Activated naive CD4-positive, alpha-beta T cell treated with anti-CD3 and anti-CD28 coated beads, Interleukin-2, amount 50 U/mL, for 24 hours (primary cell): ENCODE results near the gene ECE2.

Experiments used
- H3K27ac Mint-ChIP-seq: one replicate; pipeline ENCODE4 v1.8.0; 2021; ENCODE audit warnings: mild to moderate bottlenecking, mixed read lengths
- H3K27me3 Mint-ChIP-seq: one replicate; pipeline ENCODE4 v1.8.0; 2021; ENCODE audit warnings: mixed read lengths
- H3K36me3 Mint-ChIP-seq: one replicate; pipeline ENCODE4 v1.8.0; 2021; ENCODE audit warnings: mixed read lengths
- H3K4me1 Mint-ChIP-seq: one replicate; pipeline ENCODE4 v1.8.0; 2021; ENCODE audit warnings: mixed read lengths
- H3K4me3 Mint-ChIP-seq: one replicate; pipeline ENCODE4 v1.8.0; 2021; ENCODE audit warnings: mild to moderate bottlenecking, mixed read lengths
- H3K9me3 Mint-ChIP-seq: one replicate; pipeline ENCODE4 v1.8.0; 2021; ENCODE audit warnings: mixed read lengths

Gene ECE2

GRCh38 chr3:184314363-184314699, 38.5 kb downstream of the ECE2 start, which contains the start of gene EIF4G1:
TSS of gene EIF4G1 (plus strand) at chr3:184314606. CDS start at chr3:184315797, 1,191 bp downstream.
- Mint-ChIP-seq H3K9me3 (no peaks in the 10 kb centered on the region), H3K27ac (peak within 1 kb of the TSS; percentile 95), H3K27me3 (no peaks in the 10 kb centered on the region), H3K4me3 (peak within 1 kb of the TSS; percentile 87), H3K36me3 (peaks cover 17% of the 10 kb centered on the region), H3K4me1 (peaks cover 26% of the 10 kb centered on the region)

- H3K4me1 Mint-ChIP-seq = peaks cover 30% of the 10 kb centered on the region
- peak overlapping the region; percentile 87 for H3K4me3 Mint-ChIP-seq
- H3K36me3 Mint-ChIP-seq = peaks cover 15% of the 10 kb centered on the region
- H3K9me3 Mint-ChIP-seq = no peaks in the 10 kb centered on the region
- H3K27ac Mint-ChIP-seq = peak overlapping the region; percentile 90
- H3K27me3 Mint-ChIP-seq = no peaks in the 10 kb centered on the region
Observed at GRCh38 chr3:184314700-184315542, 39.1 kb downstream of the ECE2 start.

- no peaks in the 10 kb centered on the region for H3K27me3 Mint-ChIP-seq
Observed at GRCh38 chr3:184315543-184315867, 39.7 kb downstream of the ECE2 start.

GRCh38 chr3:184315871-184316661, 40.2 kb downstream of the ECE2 start:
- Mint-ChIP-seq H3K27ac (peak overlapping the region; percentile 80), H3K27me3 (no peaks in the 10 kb centered on the region), H3K36me3 (peaks cover 19% of the 10 kb centered on the region), H3K4me1 (peaks cover 30% of the 10 kb centered on the region), H3K4me3 (peak overlapping the region; percentile 87), H3K9me3 (no peaks in the 10 kb centered on the region)

More at GRCh38 chr3:184315543-184315867, 39.7 kb downstream of the ECE2 start:
- H3K9me3 Mint-ChIP-seq = no peaks in the 10 kb centered on the region
- H3K27ac Mint-ChIP-seq = peak overlapping the region; percentile 90
- peaks cover 30% of the 10 kb centered on the region for H3K4me1 Mint-ChIP-seq
- H3K4me3 Mint-ChIP-seq = peak overlapping the region; percentile 87
- peaks cover 15% of the 10 kb centered on the region for H3K36me3 Mint-ChIP-seq

GRCh38 chr3:184316792-184317191, 41.0 kb downstream of the ECE2 start:
- no peaks in the 10 kb centered on the region for H3K27me3 Mint-ChIP-seq
- peaks cover 22% of the 10 kb centered on the region for H3K36me3 Mint-ChIP-seq
- H3K4me3 Mint-ChIP-seq = peak overlapping the region; percentile 87
- peaks cover 30% of the 10 kb centered on the region for H3K4me1 Mint-ChIP-seq
- H3K9me3 Mint-ChIP-seq = no peaks in the 10 kb centered on the region
- H3K27ac Mint-ChIP-seq = peak overlapping the region; percentile 80

GRCh38 chr3:184317201-184317600, 41.4 kb downstream of the ECE2 start:
- peak overlapping the region; percentile 87 for H3K4me3 Mint-ChIP-seq
- H3K27me3 Mint-ChIP-seq = no peaks in the 10 kb centered on the region
- H3K27ac Mint-ChIP-seq = peak overlapping the region; percentile 68
- H3K4me1 Mint-ChIP-seq = peaks cover 30% of the 10 kb centered on the region
- H3K9me3 Mint-ChIP-seq = no peaks in the 10 kb centered on the region
- H3K36me3 Mint-ChIP-seq = peaks cover 22% of the 10 kb centered on the region

GRCh38 chr3:184320104-184320445, 44.3 kb downstream of the ECE2 start:
- Mint-ChIP-seq H3K4me3 (no peak overlapping the region), H3K27ac (no peak overlapping the region), H3K36me3 (peaks cover 35% of the 10 kb centered on the region), H3K4me1 (peaks cover 34% of the 10 kb centered on the region), H3K27me3 (no peaks in the 10 kb centered on the region), H3K9me3 (no peaks in the 10 kb centered on the region)

- Mint-ChIP-seq H3K27ac (peak overlapping the region; percentile 81), H3K27me3 (no peaks in the 10 kb centered on the region), H3K36me3 (peaks cover 39% of the 10 kb centered on the region), H3K4me3 (no peak overlapping the region), H3K9me3 (no peaks in the 10 kb centered on the region), H3K4me1 (peaks cover 39% of the 10 kb centered on the region)
Observed at GRCh38 chr3:184321666-184322065, 45.8 kb downstream of the ECE2 start.

GRCh38 chr3:184322731-184323487, 47.1 kb downstream of the ECE2 start:
- H3K27ac Mint-ChIP-seq = peak overlapping the region; percentile 41
- H3K9me3 Mint-ChIP-seq = no peaks in the 10 kb centered on the region
- no peaks in the 10 kb centered on the region for H3K27me3 Mint-ChIP-seq
- peaks cover 34% of the 10 kb centered on the region for H3K36me3 Mint-ChIP-seq
- no peak overlapping the region for H3K4me3 Mint-ChIP-seq
- H3K4me1 Mint-ChIP-seq = peaks cover 27% of the 10 kb centered on the region

GRCh38 chr3:184323696-184324095, 47.9 kb downstream of the ECE2 start:
- Mint-ChIP-seq H3K36me3 (peaks cover 33% of the 10 kb centered on the region), H3K4me3 (no peak overlapping the region), H3K9me3 (no peaks in the 10 kb centered on the region), H3K4me1 (peaks cover 23% of the 10 kb centered on the region), H3K27ac (no peak overlapping the region), H3K27me3 (no peaks in the 10 kb centered on the region)

- H3K4me1 Mint-ChIP-seq = peaks cover 15% of the 10 kb centered on the region
- H3K9me3 Mint-ChIP-seq = no peaks in the 10 kb centered on the region
- peaks cover 40% of the 10 kb centered on the region for H3K36me3 Mint-ChIP-seq
- H3K27ac Mint-ChIP-seq = no peak overlapping the region
- no peaks in the 10 kb centered on the region for H3K27me3 Mint-ChIP-seq
- peak overlapping the region; percentile 23 for H3K4me3 Mint-ChIP-seq
Observed at GRCh38 chr3:184325269-184325668, 49.4 kb downstream of the ECE2 start.

GRCh38 chr3:184325715-184326369, 50.0 kb downstream of the ECE2 start:
- Mint-ChIP-seq H3K4me3 (no peak overlapping the region), H3K27ac (peak overlapping the region; percentile 76)

GRCh38 chr3:184327171-184327570, 51.3 kb downstream of the ECE2 start:
- H3K36me3 Mint-ChIP-seq = peaks cover 38% of the 10 kb centered on the region
- no peaks in the 10 kb centered on the region for H3K27me3 Mint-ChIP-seq
- peaks cover 18% of the 10 kb centered on the region for H3K4me1 Mint-ChIP-seq
- peak overlapping the region; percentile 35 for H3K27ac Mint-ChIP-seq
- no peak overlapping the region for H3K4me3 Mint-ChIP-seq
- H3K9me3 Mint-ChIP-seq = no peaks in the 10 kb centered on the region

More at GRCh38 chr3:184325715-184326369, 50.0 kb downstream of the ECE2 start:
- H3K4me1 Mint-ChIP-seq = peaks cover 15% of the 10 kb centered on the region
- H3K9me3 Mint-ChIP-seq = no peaks in the 10 kb centered on the region
- H3K36me3 Mint-ChIP-seq = peaks cover 38% of the 10 kb centered on the region
- H3K27me3 Mint-ChIP-seq = no peaks in the 10 kb centered on the region

- no peak overlapping the region for H3K27ac Mint-ChIP-seq
- H3K4me3 Mint-ChIP-seq = no peak overlapping the region
- H3K36me3 Mint-ChIP-seq = peaks cover 41% of the 10 kb centered on the region
- no peaks in the 10 kb centered on the region for H3K27me3 Mint-ChIP-seq
- no peaks in the 10 kb centered on the region for H3K9me3 Mint-ChIP-seq
- peaks cover 32% of the 10 kb centered on the region for H3K4me1 Mint-ChIP-seq
Observed at GRCh38 chr3:184328516-184328915, 52.7 kb downstream of the ECE2 start.
